ENCODE measurements around the gene C20orf204.

C20orf204 gene

GRCh38 chr20:64037498-64038213, 1.7 kb downstream of the C20orf204 start:
- in situ Hi-C loops (cut with HindIII; ENCODE audit: low sequenced_read_pairs), result no loop called here
- no peak for DNase-seq (ENCODE audit: low read depth, low spot score)
- TF ChIP-seq CTCF (IDR thresholded peaks at IDR 0.05; ENCODE audit: low read depth, low read length), result no peak
- H3K4me3 ChIP-seq (ENCODE audit: low read depth, low read length), result no peak overlapping the region

DNA sequence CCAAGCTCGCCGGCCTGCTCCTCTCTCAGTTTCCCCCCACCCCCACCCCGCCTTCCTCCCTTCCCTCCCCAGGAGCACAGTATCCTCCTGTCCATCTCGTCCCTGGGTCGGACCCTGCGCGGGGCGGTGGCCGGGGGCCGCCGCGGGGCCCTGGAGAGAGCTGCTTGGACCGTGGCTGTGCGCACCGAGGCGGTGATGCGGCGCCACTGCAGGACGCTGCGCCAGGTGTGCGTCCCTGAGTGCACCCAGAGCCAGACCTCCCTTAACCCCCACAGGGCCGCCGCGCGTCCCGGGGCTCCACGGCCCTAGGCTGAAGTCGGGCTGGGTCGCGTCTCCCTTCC, 2.2 kb downstream of the C20orf204 start:
- no peak for DNase-seq (ENCODE audit: low read depth, low spot score)
- no peak for TF ChIP-seq CTCF (IDR thresholded peaks at IDR 0.05; ENCODE audit: low read depth, low read length)
- in situ Hi-C loops (cut with HindIII; ENCODE audit: low sequenced_read_pairs), result no loop called here
- H3K4me3 ChIP-seq (ENCODE audit: low read depth, low read length), result no peak overlapping the region

GRCh38 chr20:64038565-64039292, 2.7 kb downstream of the C20orf204 start:
- in situ Hi-C loops (cut with HindIII; ENCODE audit: low sequenced_read_pairs), result no loop called here
- TF ChIP-seq CTCF (IDR thresholded peaks at IDR 0.05; ENCODE audit: low read depth, low read length), result peak; percentile 66
- peak overlapping the region; percentile 20 for H3K4me3 ChIP-seq (ENCODE audit: low read depth, low read length)
- peak; percentile 34 for DNase-seq (ENCODE audit: low read depth, low spot score)

- no peak for TF ChIP-seq CTCF (IDR thresholded peaks at IDR 0.05; ENCODE audit: low read depth, low read length)
- no peak for DNase-seq (ENCODE audit: low read depth, low spot score)
- in situ Hi-C loops (cut with HindIII; ENCODE audit: low sequenced_read_pairs), result no loop called here
- peak overlapping the region; percentile 16 for H3K4me3 ChIP-seq (ENCODE audit: low read depth, low read length)
These were observed 3.5 kb downstream of the C20orf204 start for GRCh38 chr20:64039293-64040160.

GRCh38 chr20:64040231-64041039, 4.5 kb downstream of the C20orf204 start:
- no peak for TF ChIP-seq CTCF (IDR thresholded peaks at IDR 0.05; ENCODE audit: low read depth, low read length)
- no peak for DNase-seq (ENCODE audit: low read depth, low spot score)
- in situ Hi-C loops (cut with HindIII; ENCODE audit: low sequenced_read_pairs), result no loop called here
- H3K4me3 ChIP-seq (ENCODE audit: low read depth, low read length), result no peak overlapping the region
